ENCODE results near the gene RBM33. TPM values are rescaled to one million over a fixed set of nuclear protein-coding genes. Genes with fewer than 3 reads are reported as not detected.

The RBM33 gene
- total and polyA plus RNA-seq, 2 of the 8 experiments (the other 6 are each of a cell fraction or from before 2014, with no cell fraction given), result 16.5 to 64.6 TPM

DNA sequence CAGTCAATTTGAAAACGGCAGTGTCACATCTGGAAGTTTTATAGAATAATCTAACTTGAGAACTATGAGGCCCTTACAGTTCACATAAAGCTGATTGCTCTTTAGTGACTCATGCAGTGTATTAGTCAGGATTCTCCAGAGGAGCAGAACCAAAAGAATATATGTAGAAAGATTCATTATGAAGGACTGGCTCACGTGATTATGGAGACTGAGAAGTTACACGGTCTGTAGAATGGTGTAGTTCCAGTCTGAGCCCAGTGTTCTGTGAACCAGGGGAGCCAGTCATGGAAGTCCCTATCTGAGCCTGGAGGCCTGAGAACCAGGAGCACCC is 21.5 kb downstream of the RBM33 start:
- Histone ChIP-seq H3K14ac (ENCODE audit: insufficient read length) (no peak overlapping the region), H3K4me2 (ENCODE audit: insufficient read depth in 1 of 2, low read depth in 2 of 2, low read length in 2 of 2) (no peak overlapping the region), H3K36me3 (ENCODE audit: control insufficient read depth in 2 of 4, insufficient read depth in 4 of 4, low read length in 3 of 4) (peaks cover 0 to 3% (median 0%) of the 10 kb centered on the region in 4 experiments; a peak in 1 of 8 replicates), H4K91ac (replicated peaks; ENCODE audit: insufficient read length, low read length) (no peak overlapping the region), H2BK15ac (ENCODE audit: low read length) (no peak overlapping the region), H4K8ac (ENCODE audit: extremely low read depth, insufficient read depth, low read length) (no peak overlapping the region), H3K9me3 (ENCODE audit: insufficient read depth in 2 of 2, low read depth in 1 of 2, low read length in 1 of 2) (no peaks in the 10 kb centered on the region), H3K18ac (ENCODE audit: extremely low read depth, low read length) (no peak overlapping the region), H2BK120ac (replicated peaks; ENCODE audit: low read depth, low read length) (no peak overlapping the region), H3K23ac (ENCODE audit: insufficient read length) (no peak overlapping the region), H3K79me2 (ENCODE audit: control insufficient read depth in 1 of 2, insufficient read depth in 2 of 2, low read length in 2 of 2) (peaks cover 20 to 99% of the 10 kb centered on the region in 2 experiments), H2AK5ac (ENCODE audit: low read depth, low read length) (no peak overlapping the region), H3K9ac (replicated peaks in 1 of 4; ENCODE audit: extremely low read depth in 1 of 4, low read depth in 3 of 4, low read length in 3 of 4) (no peak overlapping the region), H3K27ac (ENCODE audit: low read depth, low read length) (no peak overlapping the region), H3K79me1 (ENCODE audit: low read depth, low read length) (peaks cover 14% of the 10 kb centered on the region), H4K5ac (ENCODE audit: insufficient read length, low read depth, low read length) (no peak overlapping the region), H3K4ac (replicated peaks; ENCODE audit: insufficient read length, low read depth, low read length) (no peak overlapping the region), H2BK5ac (ENCODE audit: low read depth, low read length) (no peak overlapping the region), H4K20me1 (replicated peaks in 1 of 2; ENCODE audit: control insufficient read depth in 1 of 2, insufficient read depth in 2 of 2, low read length in 2 of 2) (peaks cover 25 to 27% of the 10 kb centered on the region in 2 experiments), H2BK20ac (ENCODE audit: low read length) (no peak overlapping the region), H2BK12ac (ENCODE audit: low read depth, low read length) (no peak overlapping the region), H3K4me3 (ENCODE audit: extremely low read depth in 1 of 4, insufficient read depth in 2 of 4, low read depth in 3 of 4, low read length in 4 of 4) (no peak overlapping the region), H2AFZ (ENCODE audit: low read length) (no peak overlapping the region), H3K56ac (replicated peaks; ENCODE audit: insufficient read length, low read depth, low read length) (no peak overlapping the region), H3K23me2 (ENCODE audit: low read depth, low read length) (no peaks in the 10 kb centered on the region), H3K27me3 (replicated peaks in 1 of 4; ENCODE audit: control insufficient read depth in 3 of 4, extremely low read depth in 1 of 4, insufficient read depth in 3 of 4, low read length in 3 of 4) (no peaks in the 10 kb centered on the region), H3K4me1 (replicated peaks in 1 of 4; ENCODE audit: control insufficient read depth in 3 of 4, insufficient read depth in 4 of 4, low read length in 3 of 4) (peaks cover 1 to 9% (median 6%) of the 10 kb centered on the region in 4 experiments; a peak in 5 of 7 replicates)
- no peak for DNase-seq (ENCODE audit: low read depth in 1 of 2, low spot score in 2 of 2)
- FAIRE-seq, result no peak
- ChIA-PET CTCF (ENCODE audit: partially characterized antibody) (interaction anchor here (0.9 kb wide), 2 partner anchors 67 to 103 kb away, joined by 3 read pairs; no protein-coding TSS in a partner anchor), POLR2A (ENCODE audit: partially characterized antibody) (interaction anchor here (0.6 kb wide), 2 partner anchors 1111 to 1918 kb away, joined by 3 to 5 read pairs; no protein-coding TSS in a partner anchor)
- WGBS, 2 experiments (ENCODE audit: extremely low coverage in 1 of 2, insufficient coverage in 1 of 2, insufficient read length in 1 of 2, insufficient replicate concordance in 2 of 2, low coverage in 1 of 2, low lambda C conversion rate in 2 of 2, missing lambda C conversion rate in 1 of 2), result 91% methylated on average over 3 of the region's 3 CpGs; no CpG with 5 or more reads in 1 of the 2 experiments
- no peak for TF ChIP-seq CTBP2 (IDR thresholded peaks at IDR 0.05; ENCODE audit: borderline replicate concordance, insufficient read depth, insufficient read length, low read length)
- TF ChIP-seq ASH2L (IDR thresholded peaks at IDR 0.05; ENCODE audit: low read length), result no peak
- TF ChIP-seq SIN3A (conservative IDR thresholded peaks at IDR 0.05 in 1 of 2, IDR thresholded peaks at IDR 0.05 in 1 of 2; ENCODE audit: low read depth in 1 of 2, low read length in 2 of 2), result no peak
- no peak for TF ChIP-seq EZH2 (IDR thresholded peaks at IDR 0.05; ENCODE audit: low read depth, low read length, severe bottlenecking)
- no peak for TF ChIP-seq JUND (IDR thresholded peaks at IDR 0.05; ENCODE audit: low read length)
- TF ChIP-seq KDM5A (IDR thresholded peaks at IDR 0.05; ENCODE audit: low read length), result no peak
- no peak for TF ChIP-seq CHD2 (IDR thresholded peaks at IDR 0.05; ENCODE audit: low read length)
